Adrenal gland (tissue), 12 donors: Measurements from ENCODE around the gene GPR176. TPM values are rescaled to one million over a fixed set of nuclear protein-coding genes. Genes with fewer than 3 reads are reported as not detected.

Source experiments
- DNase-seq, 7 donors: peaks; one replicate each; pipeline ENCODE4 v3.0.0-alpha.2; 2019 to 2020
- H3K27ac ChIP-seq, 5 donors: fragments of 200-600 bp; sonication (generic) in 4 of 5; 1 replicate in 3 of 5; 2 replicates in 2 of 5; pipeline versions ENCODE4 v1.5.1 to v1.8.0; 2016 to 2020; ENCODE audit warnings: mild to moderate bottlenecking in 1 of 5
- H3K27me3 ChIP-seq: fragments of 200-600 bp; 2 replicates; pipeline ENCODE4 v1.8.0; 2021
- H3K36me3 ChIP-seq, 2 donors: fragments of 200-600 bp; replicated peaks in 1 of 2; 1 replicate in 1 of 2; 2 replicates in 1 of 2; pipeline versions ENCODE4 v1.5.1 to v1.8.0; 2018 to 2022
- H3K4me1 ChIP-seq, 2 donors: fragments of 200-600 bp; replicated peaks in 1 of 2; 1 replicate in 1 of 2; 2 replicates in 1 of 2; pipeline versions ENCODE4 v1.5.1 to v1.8.0; 2018 to 2021
- H3K4me3 ChIP-seq, 4 donors: fragments of 200-600 bp; sonication (generic) in 3 of 4; one replicate each; pipeline ENCODE4 v1.5.1; 2016 to 2018
- H3K9me3 ChIP-seq, 3 donors: fragments of 200-600 bp; sonication (generic) in 1 of 3; replicated peaks in 1 of 3; 1 replicate in 2 of 3; 2 replicates in 1 of 3; pipeline versions ENCODE4 v1.5.1 to v1.8.0; 2016 to 2021
- CTCF ChIP-seq, 6 experiments: fragments of 450-650 bp in 4 of 6; fragments of 200-600 bp in 2 of 6; sonication (generic) in 1 of 6; IDR thresholded peaks; 1 replicate in 5 of 6; 2 replicates in 1 of 6; pipeline versions ENCODE4 v1.5.1 to v1.8.0; 2016 to 2021; ENCODE audit warnings: antibody characterized with exemption in 6 of 6, mild to moderate bottlenecking in 2 of 6, moderate library complexity in 1 of 6
- POLR2A ChIP-seq, 2 donors: fragments of 450-650 bp; IDR thresholded peaks; one replicate each; pipeline ENCODE4 v1.6.1; 2017; ENCODE audit warnings: antibody characterized with exemption in 2 of 2, mild to moderate bottlenecking in 2 of 2, moderate library complexity in 1 of 2
- WGBS, 4 donors: extraction: QIAGEN DNeasy Blood & Tissue Kit in 2 of 4; methylation state at CpG; one replicate each; pipeline versions ENCODE4 v1.1.5 to v1.1.7; 2013 to 2017; 5-methylcytosine and 5-hydroxymethylcytosine counted together
- intact Hi-C, 2 donors: fragments of 100-400 bp; cut with DNase I; formaldehyde crosslinking; loops; one replicate each; pipeline versions ENCODE4 v1.14.1 to v1.15.0; 2022 to 2023
- polyA plus RNA-seq, 3 donors: library from polyadenylated mRNA; stranded (reverse); fragments of 200-250 nt in 2 of 3; fragments of 350-450 nt in 1 of 3; fragmentation: Illumina TruSeq in 1 of 3; extraction: RNeasy Lipid Tissue Mini Kit (QIAGEN cat#74804) in 1 of 3; gene quantifications; one replicate each; pipeline ENCODE4 v1.2.3, GENCODE V29; 2013 to 2014
- total RNA-seq, 9 donors: library from RNA; depleted of rRNA in 4 of 9; stranded (reverse); fragments of >200 nt in 4 of 9; fragments of 120-200 nt in 1 of 9; fragmentation: NEBNext Ultra II Directional in 1 of 9; extraction: Animal tissue kit (Norgen Biotek cat#: 25700) in 1 of 9; gene quantifications; one replicate each; pipeline versions ENCODE4 v1.1.0 to v1.2.4, GENCODE V29; 2013 to 2023
- donor health status: healthy with polysubstance abuse.
- donor health status: Bipolar disorder and iron deficiency.
- donor health status: DM: yes; HTN: yes; CAD: no.
- donor health status: DM: no; HTN: no; CAD: no.
- donor health status: DM: no; HTN: no; CAD: no.
- donor health status: DM: yes; HTN: yes; CAD: no.

The GPR176 gene
- total and polyA plus RNA-seq, 12 donors = 1.4 to 12.7 (median 5.6) TPM

GRCh38 chr15:39793923-39794322, 126.1 kb downstream of the GPR176 start:
- H3K9me3 ChIP-seq = no peaks in the 10 kb centered on the region
- WGBS, 4 donors = 75 to 78% (median 77%) methylated on average over 4 of the region's 4 CpGs
- H3K4me1 ChIP-seq = no peaks in the 10 kb centered on the region
- H3K27me3 ChIP-seq = peaks cover 9% of the 10 kb centered on the region
- intact Hi-C loops = loop anchor here in 1 of 2 donors (10.0 kb wide), 1 partner anchor 191 kb away; no protein-coding TSS in a partner anchor
- TF ChIP-seq POLR2A (IDR thresholded peaks at IDR 0.05) (no peak), CTCF (IDR thresholded peaks at IDR 0.05) (no peak)
- no peak overlapping the region for H3K27ac ChIP-seq
- DNase-seq = no peak
- H3K4me3 ChIP-seq = no peak overlapping the region
- H3K36me3 ChIP-seq = no peaks in the 10 kb centered on the region

- WGBS, 4 donors = 30 to 41% (median 36%) methylated on average over 4 of the region's 4 CpGs
- Histone ChIP-seq H3K27me3 (peaks cover 9% of the 10 kb centered on the region), H3K36me3 (no peaks in the 10 kb centered on the region), H3K9me3 (no peaks in the 10 kb centered on the region), H3K4me3 (no peak overlapping the region), H3K4me1 (no peaks in the 10 kb centered on the region), H3K27ac (no peak overlapping the region)
- TF ChIP-seq CTCF (IDR thresholded peaks at IDR 0.05) = no peak
- TF ChIP-seq POLR2A (IDR thresholded peaks at IDR 0.05) = no peak
- DNase-seq = no peak
- intact Hi-C loops = loop anchor here in 1 of 2 donors (10.0 kb wide), 1 partner anchor 192 kb away; no protein-coding TSS in a partner anchor
These were observed 127.2 kb downstream of the GPR176 start for GRCh38 chr15:39792844-39793335.

- intact Hi-C loops = loop anchor here in 1 of 2 donors (10.0 kb wide), 1 partner anchor 193 kb away; no protein-coding TSS in a partner anchor
- DNase-seq = no peak
- H3K27me3 ChIP-seq = peaks cover 9% of the 10 kb centered on the region
- 68 to 77% (median 71%) methylated on average over 5 of the region's 5 CpGs for WGBS, 4 donors
- no peak for TF ChIP-seq POLR2A (IDR thresholded peaks at IDR 0.05)
- no peaks in the 10 kb centered on the region for H3K4me1 ChIP-seq
- no peaks in the 10 kb centered on the region for H3K9me3 ChIP-seq
- no peaks in the 10 kb centered on the region for H3K36me3 ChIP-seq
- H3K4me3 ChIP-seq = no peak overlapping the region
- H3K27ac ChIP-seq = no peak overlapping the region
These were observed 127.8 kb downstream of the GPR176 start for GRCh38 chr15:39792025-39792843.

- no peak overlapping the region for H3K4me3 ChIP-seq
- H3K27me3 ChIP-seq = no peaks in the 10 kb centered on the region
- H3K9me3 ChIP-seq = no peaks in the 10 kb centered on the region
- TF ChIP-seq CTCF (IDR thresholded peaks at IDR 0.05) = no peak
- no peak for TF ChIP-seq POLR2A (IDR thresholded peaks at IDR 0.05)
- peaks cover 0 to 7% of the 10 kb centered on the region in 2 donors for H3K4me1 ChIP-seq
- H3K36me3 ChIP-seq = no peaks in the 10 kb centered on the region
- WGBS, 4 donors = 62 to 75% (median 70%) methylated on average over 4 of the region's 4 CpGs
- H3K27ac ChIP-seq = no peak overlapping the region
- intact Hi-C loops = loop anchor here (10.0 kb wide), 2 partner anchors 95 to 195 kb away; no protein-coding TSS in a partner anchor
- no peak for DNase-seq
These were observed 130.3 kb downstream of the GPR176 start for GRCh38 chr15:39789736-39790135.
